Measurements from ENCODE around the gene DHRS12. TPM values are rescaled to one million over a fixed set of nuclear protein-coding genes. Genes with fewer than 3 reads are reported as not detected.

DHRS12 gene
- total and polyA plus RNA-seq, 7 donors: 7.4 to 26.9 (median 15.8) TPM

DNA sequence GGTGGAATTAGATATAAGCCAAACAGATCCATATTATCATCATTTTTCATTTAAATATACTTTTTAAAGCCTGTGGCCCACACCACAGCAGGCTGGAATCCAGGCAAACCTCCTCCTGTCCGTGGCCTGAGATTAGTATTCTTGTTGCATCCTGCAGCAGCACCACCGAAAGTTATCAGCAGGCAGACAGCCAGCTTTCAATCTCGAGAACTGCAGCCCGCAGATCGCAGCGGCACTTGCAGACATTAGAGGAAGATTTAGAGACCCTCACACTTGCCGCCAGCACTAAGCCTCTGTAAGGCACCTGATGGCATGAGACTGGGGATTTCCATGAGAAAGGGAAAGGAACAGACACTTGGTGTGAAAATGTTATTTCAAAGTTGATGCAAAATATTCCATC lies 7.4 kb downstream of the DHRS12 start:
- Histone ChIP-seq H3K36me3 (peaks cover 0 to 22% (median 0%) of the 10 kb centered on the region in 4 donors), H3K27me3 (no peaks in the 10 kb centered on the region), H3K4me3 (no peak overlapping the region), H3K4me1 (peaks cover 0 to 27% (median 18%) of the 10 kb centered on the region in 4 donors), H3K27ac (no peak overlapping the region), H3K9me3 (no peaks in the 10 kb centered on the region)
- no peak for DNase-seq
- intact Hi-C loops (cut with DNase I): no loop called here
- WGBS, 2 donors: 96% methylated on average over 7 of the region's 7 CpGs
- TF ChIP-seq POLR2A (IDR thresholded peaks at IDR 0.05) (no peak), POLR2AphosphoS5 (IDR thresholded peaks at IDR 0.05) (no peak), EP300 (IDR thresholded peaks at IDR 0.05) (no peak)
- TF ChIP-seq, protein P1, sequence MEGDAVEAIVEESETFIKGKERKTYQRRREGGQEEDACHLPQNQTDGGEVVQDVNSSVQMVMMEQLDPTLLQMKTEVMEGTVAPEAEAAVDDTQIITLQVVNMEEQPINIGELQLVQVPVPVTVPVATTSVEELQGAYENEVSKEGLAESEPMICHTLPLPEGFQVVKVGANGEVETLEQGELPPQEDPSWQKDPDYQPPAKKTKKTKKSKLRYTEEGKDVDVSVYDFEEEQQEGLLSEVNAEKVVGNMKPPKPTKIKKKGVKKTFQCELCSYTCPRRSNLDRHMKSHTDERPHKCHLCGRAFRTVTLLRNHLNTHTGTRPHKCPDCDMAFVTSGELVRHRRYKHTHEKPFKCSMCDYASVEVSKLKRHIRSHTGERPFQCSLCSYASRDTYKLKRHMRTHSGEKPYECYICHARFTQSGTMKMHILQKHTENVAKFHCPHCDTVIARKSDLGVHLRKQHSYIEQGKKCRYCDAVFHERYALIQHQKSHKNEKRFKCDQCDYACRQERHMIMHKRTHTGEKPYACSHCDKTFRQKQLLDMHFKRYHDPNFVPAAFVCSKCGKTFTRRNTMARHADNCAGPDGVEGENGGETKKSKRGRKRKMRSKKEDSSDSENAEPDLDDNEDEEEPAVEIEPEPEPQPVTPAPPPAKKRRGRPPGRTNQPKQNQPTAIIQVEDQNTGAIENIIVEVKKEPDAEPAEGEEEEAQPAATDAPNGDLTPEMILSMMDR (IDR thresholded peaks at IDR 0.05): no peak

GRCh38 chr13:51795419-51795818 lies 8.5 kb downstream of the DHRS12 start:
- Histone ChIP-seq H3K9me3 (no peaks in the 10 kb centered on the region), H3K27me3 (no peaks in the 10 kb centered on the region), H3K27ac (no peak overlapping the region), H3K4me3 (no peak overlapping the region), H3K4me1 (peaks cover 0 to 17% (median 7%) of the 10 kb centered on the region in 4 donors), H3K36me3 (peaks cover 0 to 22% (median 0%) of the 10 kb centered on the region in 4 donors)
- WGBS, 2 donors: 93 to 94% methylated on average over 2 of the region's 2 CpGs
- intact Hi-C loops (cut with DNase I): no loop called here
- DNase-seq: no peak
- TF ChIP-seq, protein P1 (IDR thresholded peaks at IDR 0.05): no peak
- no peak for TF ChIP-seq EP300 (IDR thresholded peaks at IDR 0.05)
- TF ChIP-seq POLR2A (IDR thresholded peaks at IDR 0.05): no peak
- TF ChIP-seq POLR2AphosphoS5 (IDR thresholded peaks at IDR 0.05): no peak

- TF ChIP-seq, protein P1 (IDR thresholded peaks at IDR 0.05): no peak
- TF ChIP-seq EP300 (IDR thresholded peaks at IDR 0.05) (no peak), POLR2A (IDR thresholded peaks at IDR 0.05) (no peak), POLR2AphosphoS5 (IDR thresholded peaks at IDR 0.05) (no peak)
- Histone ChIP-seq H3K27me3 (no peaks in the 10 kb centered on the region), H3K9me3 (no peaks in the 10 kb centered on the region), H3K4me3 (no peak overlapping the region), H3K4me1 (peaks cover 0 to 13% (median 2%) of the 10 kb centered on the region in 4 donors), H3K36me3 (peaks cover 0 to 22% (median 0%) of the 10 kb centered on the region in 4 donors), H3K27ac (no peak overlapping the region)
- 53 to 85% methylated on average over 4 of the region's 4 CpGs for WGBS, 2 donors
- intact Hi-C loops (cut with DNase I): no loop called here
- peak; percentile 45 for DNase-seq
Measured at GRCh38 chr13:51794964-51795363, 9.0 kb downstream of the DHRS12 start.

DNA sequence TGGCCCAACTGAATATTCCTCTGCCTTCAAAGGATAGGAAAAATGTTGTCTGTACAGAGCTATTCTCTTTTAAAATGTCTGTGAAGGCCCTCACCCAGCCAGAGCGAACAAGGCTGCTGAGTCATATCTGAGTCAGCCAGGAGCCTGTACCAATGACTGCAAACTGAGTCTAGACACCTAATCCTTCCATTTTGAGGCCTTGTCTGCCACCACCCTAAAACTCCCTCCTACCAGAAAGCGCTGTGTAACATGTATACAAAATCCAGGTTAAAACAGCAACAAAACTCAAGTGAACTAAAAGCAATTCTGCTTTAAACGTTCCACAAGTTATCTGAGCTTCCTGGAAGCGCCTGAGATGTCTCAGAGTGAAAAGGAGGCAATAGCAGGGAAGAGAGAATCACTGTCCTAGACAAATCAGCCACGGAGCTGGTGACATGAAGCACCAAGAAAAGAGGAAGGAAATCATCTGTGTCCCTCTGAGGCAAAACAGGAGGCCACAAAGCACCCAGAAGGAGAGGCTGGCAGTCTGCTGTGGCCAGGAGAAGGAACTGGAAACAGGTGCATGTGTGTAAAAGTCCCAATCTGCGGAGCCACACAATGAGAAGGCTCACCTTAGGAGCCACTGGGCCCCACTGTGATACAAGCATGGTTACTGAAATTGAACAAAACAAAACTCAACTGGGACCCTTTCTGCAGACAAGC lies 10.2 kb downstream of the DHRS12 start:
- Histone ChIP-seq H3K4me1 (peaks cover 0 to 10% (median 0%) of the 10 kb centered on the region in 4 donors), H3K27me3 (no peaks in the 10 kb centered on the region), H3K9me3 (no peaks in the 10 kb centered on the region), H3K27ac (peak overlapping the region in 3 of 4 donors; percentile 11 to 62 (median 48)), H3K36me3 (peaks cover 0 to 22% (median 0%) of the 10 kb centered on the region in 4 donors), H3K4me3 (no peak overlapping the region)
- peak; percentile 45 for DNase-seq
- 58 to 82% methylated on average over 6 of the region's 6 CpGs for WGBS, 2 donors
- intact Hi-C loops (cut with DNase I): no loop called here
- no peak for TF ChIP-seq EP300 (IDR thresholded peaks at IDR 0.05)
- no peak for TF ChIP-seq POLR2A (IDR thresholded peaks at IDR 0.05)
- no peak for TF ChIP-seq POLR2AphosphoS5 (IDR thresholded peaks at IDR 0.05)
- TF ChIP-seq, protein P1 (IDR thresholded peaks at IDR 0.05): no peak
